IPS-18c (cell line): ENCODE data around the gene ITGAV.

Source experiments
- H3K4me3 ChIP-seq: 2 replicates; pipeline ENCODE4 v1.7.0; 2013; ENCODE audit warnings: low read depth, mild to moderate bottlenecking, low read length, moderate library complexity; ENCODE audit not compliant: insufficient read depth
- H3K9me3 ChIP-seq: one replicate; pipeline ENCODE4 v1.6.1; 2013; ENCODE audit warnings: mild to moderate bottlenecking, low read length, moderate library complexity; ENCODE audit not compliant: control insufficient read depth, insufficient read depth

The ITGAV gene

DNA sequence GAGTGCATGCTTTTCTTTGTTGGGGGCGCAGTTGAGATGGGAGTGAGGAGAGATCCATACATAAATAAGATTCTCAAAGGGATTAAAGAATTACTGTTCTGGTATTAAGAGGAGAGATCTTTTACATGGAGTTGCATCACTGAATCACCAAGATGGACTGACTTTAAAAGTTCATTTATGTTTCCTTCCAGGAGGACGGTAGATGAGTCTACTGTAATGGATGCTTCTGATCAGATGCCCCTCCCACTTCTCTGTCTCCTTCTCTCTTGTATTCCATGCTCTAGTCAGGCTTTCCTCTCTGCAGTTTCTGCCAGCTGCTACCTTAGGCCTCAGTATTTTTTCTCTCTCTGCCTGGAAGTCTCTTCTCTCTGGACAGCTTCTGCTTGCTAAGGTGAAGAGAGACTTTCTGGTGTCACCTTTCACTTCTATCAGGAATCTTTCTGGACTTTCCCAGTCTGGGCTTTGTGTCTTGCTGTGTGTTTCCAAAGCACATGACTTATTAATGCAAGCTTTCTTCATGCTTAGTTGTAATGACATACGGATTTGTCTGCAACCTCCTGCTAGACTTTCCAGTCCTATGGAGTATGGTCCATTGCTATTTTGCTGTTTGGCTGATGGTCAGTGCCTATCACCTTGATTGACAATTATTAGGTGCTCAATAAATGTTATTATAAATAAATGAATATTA is 127.6 kb downstream of the ITGAV start:
- Histone ChIP-seq H3K9me3 (no peaks in the 10 kb centered on the region), H3K4me3 (no peak overlapping the region)

DNA sequence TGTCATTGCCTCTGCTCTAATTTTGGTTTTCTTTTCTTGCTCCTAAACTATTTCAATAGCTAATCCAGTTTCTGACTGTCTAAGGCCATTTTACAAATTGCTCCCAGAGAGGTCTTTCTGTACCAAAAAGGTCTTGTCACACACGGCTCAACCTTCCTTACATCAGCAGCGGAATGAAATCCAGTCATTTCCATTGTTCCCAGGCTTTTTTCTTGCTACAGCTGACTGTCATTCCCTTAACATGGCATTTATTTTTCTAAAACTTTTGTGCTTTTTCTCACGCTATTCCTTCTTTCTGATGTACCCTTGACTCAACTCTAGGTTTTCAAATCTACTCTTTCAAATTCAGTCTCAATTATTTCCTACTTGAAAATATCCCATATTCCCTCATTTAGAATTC is 128.3 kb downstream of the ITGAV start:
- Histone ChIP-seq H3K4me3 (no peak overlapping the region), H3K9me3 (no peaks in the 10 kb centered on the region)

DNA sequence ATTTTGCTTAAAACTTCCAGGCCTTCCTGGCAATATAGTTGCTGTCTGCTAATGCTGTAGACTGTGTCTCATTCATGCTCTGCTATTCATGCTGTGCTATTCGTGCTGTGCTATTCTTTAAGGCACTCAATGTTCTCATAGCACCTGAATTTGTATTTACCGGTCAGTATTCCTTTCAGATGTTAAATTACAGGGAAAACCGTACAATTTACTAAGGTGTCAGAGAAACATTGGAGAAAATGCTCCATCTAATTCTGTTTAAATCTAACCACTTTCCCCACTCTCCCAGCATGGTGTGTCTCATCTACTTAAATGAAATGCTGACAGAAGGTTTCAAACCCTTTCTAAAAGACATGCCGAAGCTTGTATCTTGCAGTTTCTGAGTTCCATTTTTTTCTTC is 129.0 kb downstream of the ITGAV start:
- H3K4me3 ChIP-seq = no peak overlapping the region
- H3K9me3 ChIP-seq = no peaks in the 10 kb centered on the region

DNA sequence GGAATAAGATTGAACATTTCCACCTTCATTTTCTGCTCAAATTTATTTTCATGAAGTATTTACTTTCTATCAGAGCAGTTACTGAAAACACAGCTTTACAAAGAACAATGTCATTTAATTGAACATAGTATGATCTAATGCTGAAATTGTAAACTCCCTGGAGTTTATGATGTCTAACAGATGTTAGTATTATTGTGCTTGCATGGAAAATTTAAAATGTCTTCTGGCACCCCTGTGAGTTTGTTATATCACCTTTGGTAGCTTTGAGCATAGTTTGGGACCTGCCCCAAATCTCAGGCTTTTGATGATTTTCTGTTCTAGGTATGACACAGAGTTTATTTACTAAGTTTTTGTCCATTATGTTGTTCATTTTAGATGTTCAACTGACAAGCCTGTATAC is 132.1 kb downstream of the ITGAV start:
- H3K4me3 ChIP-seq = no peak overlapping the region
- no peaks in the 10 kb centered on the region for H3K9me3 ChIP-seq

DNA sequence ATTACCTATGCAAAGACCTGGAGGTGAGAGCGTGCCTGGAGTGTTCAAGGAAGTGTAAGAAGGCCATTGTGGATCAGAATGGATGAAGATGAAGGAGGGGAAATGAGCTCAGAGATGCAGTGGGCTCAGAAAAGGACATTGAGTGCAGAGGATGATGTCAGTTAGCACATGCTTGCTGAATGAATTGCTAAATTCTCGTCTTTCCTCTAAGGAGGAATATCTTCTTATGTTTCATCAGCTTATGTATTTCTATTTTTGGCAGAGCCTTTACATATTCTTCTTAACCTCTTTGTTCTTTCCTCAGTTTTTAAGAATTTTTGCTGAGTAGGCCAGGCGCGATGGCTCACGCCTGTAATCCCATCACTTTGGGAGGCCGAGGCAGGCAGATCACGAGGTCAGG is 134.9 kb downstream of the ITGAV start:
- Histone ChIP-seq H3K4me3 (no peak overlapping the region), H3K9me3 (no peaks in the 10 kb centered on the region)

DNA sequence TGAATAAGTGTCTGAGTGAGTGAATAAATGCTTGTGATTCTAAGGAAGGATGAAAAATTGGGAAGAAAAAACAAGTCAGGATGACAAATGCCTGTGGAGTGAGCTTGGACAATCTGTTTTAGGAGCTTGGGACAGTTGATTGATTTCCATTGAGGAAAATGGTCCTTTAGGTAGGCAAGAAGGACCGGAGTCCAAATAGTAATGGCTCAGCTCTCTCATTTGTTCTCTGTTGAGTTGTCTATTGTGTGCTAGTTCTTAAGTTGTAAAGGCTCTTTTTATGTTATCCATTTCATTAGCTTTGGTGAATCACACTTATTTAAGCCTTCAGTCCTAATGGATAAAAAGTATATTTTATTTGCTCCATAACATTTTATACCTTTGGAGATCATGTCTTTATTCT is 135.9 kb downstream of the ITGAV start:
- Histone ChIP-seq H3K9me3 (no peaks in the 10 kb centered on the region), H3K4me3 (no peak overlapping the region)

DNA sequence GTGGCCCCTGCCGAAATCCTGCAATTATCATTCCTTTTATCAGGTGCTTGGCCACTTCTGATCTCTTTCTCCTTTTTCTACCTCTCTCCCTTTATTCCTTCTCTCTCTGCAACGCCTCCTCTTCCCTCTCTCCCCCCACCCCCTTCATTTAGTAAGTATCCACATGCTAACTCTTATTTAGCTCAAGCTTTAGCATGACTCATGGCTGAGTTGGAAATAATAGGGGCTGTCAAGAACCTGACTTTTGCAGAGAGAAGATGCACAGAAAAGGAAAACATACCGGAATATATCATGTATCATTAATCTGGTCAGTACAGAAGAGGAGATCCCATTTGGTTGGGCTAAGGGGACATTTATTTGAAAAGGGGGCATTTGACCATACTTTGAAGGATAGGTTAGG is 137.1 kb downstream of the ITGAV start:
- Histone ChIP-seq H3K9me3 (no peaks in the 10 kb centered on the region), H3K4me3 (no peak overlapping the region)

DNA sequence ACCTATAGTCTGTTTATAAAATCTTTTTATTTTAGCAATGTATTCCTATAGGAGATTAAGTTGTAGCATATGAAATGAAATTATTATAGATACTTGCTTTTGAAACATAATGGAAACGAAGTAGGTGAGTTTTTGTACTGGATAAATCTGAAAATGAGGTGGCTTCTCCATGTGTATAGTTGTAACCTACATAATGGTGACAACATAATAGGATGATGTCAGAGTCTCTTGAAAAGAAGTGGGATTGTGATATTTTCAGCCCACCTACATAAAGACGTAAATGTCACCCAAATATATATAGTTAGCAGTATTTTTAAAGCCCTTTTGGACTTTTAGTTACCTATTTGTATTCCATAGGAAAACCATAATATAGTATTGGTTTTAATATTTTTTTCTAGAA is 138.8 kb downstream of the ITGAV start:
- no peaks in the 10 kb centered on the region for H3K9me3 ChIP-seq
- H3K4me3 ChIP-seq = no peak overlapping the region
